Common myeloid progenitor, CD34-positive (primary cell): ENCODE results near the gene RFX7.
A peak's percentile ranks its signal among the peaks of the same experiment; 100 is the strongest.

Experiments
- CTCF ChIA-PET: fragments of 350-600 bp; sonication (Branson Sonifier 250); formaldehyde crosslinking; loops from one replicate; lab custom pipeline; 2021; ENCODE audit warnings: antibody characterized with exemption; lab: Charles Lee
- POLR2A ChIA-PET: fragments of 350-600 bp; sonication (Branson Sonifier 250); formaldehyde crosslinking; loops from one replicate; lab custom pipeline; 2021; ENCODE audit warnings: antibody characterized with exemption; lab: Charles Lee
- DNase-seq, 3 donors: peaks; one replicate each; pipeline versions ENCODE4 v3.0.0 to v3.0.0-alpha.2; 2013
- H3K27ac ChIP-seq, 2 experiments: 1 replicate in 1 of 2; 2 replicates in 1 of 2; pipeline ENCODE4 v1.7.0; 2013; ENCODE audit warnings: inconsistent platforms in 2 of 2, low read length in 2 of 2, mild to moderate bottlenecking in 2 of 2, low read depth in 1 of 2, moderate library complexity in 1 of 2; ENCODE audit not compliant: severe bottlenecking in 2 of 2, insufficient read depth in 1 of 2, poor library complexity in 1 of 2
- H3K27me3 ChIP-seq, 5 experiments: replicated peaks in 2 of 5; 1 replicate in 3 of 5; 2 replicates in 2 of 5; pipeline versions ENCODE4 v1.6.1 to v1.7.0; 2013; ENCODE audit warnings: low read length in 4 of 5, mild to moderate bottlenecking in 2 of 5, moderate library complexity in 2 of 5, inconsistent platforms in 1 of 5; ENCODE audit not compliant: insufficient read depth in 5 of 5, control insufficient read depth in 4 of 5
- H3K36me3 ChIP-seq, 4 experiments: 1 replicate in 2 of 4; 2 replicates in 2 of 4; pipeline versions ENCODE4 v1.6.1 to v1.7.0; 2013; ENCODE audit warnings: low read length in 3 of 4, control low read depth in 1 of 4, mild to moderate bottlenecking in 1 of 4; ENCODE audit not compliant: control insufficient read depth in 4 of 4, insufficient read depth in 4 of 4
- H3K4me1 ChIP-seq, 4 experiments: 1 replicate in 3 of 4; 2 replicates in 1 of 4; pipeline versions ENCODE4 v1.6.1 to v1.7.1; 2013; ENCODE audit warnings: low read length in 3 of 4, mild to moderate bottlenecking in 3 of 4, control low read depth in 1 of 4, inconsistent platforms in 1 of 4, moderate library complexity in 1 of 4; ENCODE audit not compliant: control insufficient read depth in 4 of 4, insufficient read depth in 4 of 4; ENCODE audit errors: control extremely low read depth in 1 of 4
- H3K4me3 ChIP-seq, 7 experiments: 1 replicate in 4 of 7; 2 replicates in 3 of 7; pipeline versions ENCODE4 v1.5.1 to v1.7.0; 2013; ENCODE audit warnings: mild to moderate bottlenecking in 7 of 7, low read length in 6 of 7, moderate library complexity in 6 of 7, inconsistent platforms in 2 of 7, low read depth in 2 of 7, control low read depth in 1 of 7; ENCODE audit not compliant: insufficient read depth in 4 of 7, control insufficient read depth in 1 of 7; ENCODE audit errors: extremely low read depth in 1 of 7
- H3K9me3 ChIP-seq, 5 experiments: 1 replicate in 4 of 5; 2 replicates in 1 of 5; pipeline versions ENCODE4 v1.6.1 to v1.7.1; 2013; ENCODE audit warnings: low read length in 4 of 5, mild to moderate bottlenecking in 2 of 5, inconsistent platforms in 1 of 5, low read depth in 1 of 5, moderate library complexity in 1 of 5; ENCODE audit not compliant: control insufficient read depth in 4 of 5, insufficient read depth in 2 of 5; ENCODE audit errors: control extremely low read depth in 1 of 5
- WGBS: methylation state at CpG from one replicate; pipeline ENCODE4 v1.1.5; 2013; ENCODE audit not compliant: insufficient coverage; 5-methylcytosine and 5-hydroxymethylcytosine counted together

RFX7 gene

GRCh38 chr15:56250626-56251025 lies 6.9 kb upstream of the RFX7 start:
- no CpG with 5 or more reads among the region's 1 CpG for WGBS
- POLR2A ChIA-PET: no interaction called here
- H3K27me3 ChIP-seq: peaks cover 0 to 4% (median 0%) of the 10 kb centered on the region in 5 experiments
- CTCF ChIA-PET: interaction anchor here (1.3 to 4.3 kb wide), 3 partner anchors 18 to 179 kb away, joined by 3 to 31 read pairs (median 15); no protein-coding TSS in a partner anchor
- no peaks in the 10 kb centered on the region for H3K36me3 ChIP-seq
- peaks cover 10 to 32% (median 12%) of the 10 kb centered on the region in 4 experiments for H3K4me1 ChIP-seq
- no peak overlapping the region for H3K4me3 ChIP-seq
- no peak overlapping the region for H3K27ac ChIP-seq
- no peak for DNase-seq
- no peaks in the 10 kb centered on the region for H3K9me3 ChIP-seq

GRCh38 chr15:56249092-56249491 lies 5.4 kb upstream of the RFX7 start:
- H3K27me3 ChIP-seq: peaks cover 0 to 4% (median 0%) of the 10 kb centered on the region in 5 experiments
- CTCF ChIA-PET: interaction anchor here (0.6 to 4.3 kb wide), 6 partner anchors 36 to 556 kb away, joined by 3 to 31 read pairs (median 5); no protein-coding TSS in a partner anchor
- peaks cover 17 to 46% (median 24%) of the 10 kb centered on the region in 4 experiments for H3K4me1 ChIP-seq
- POLR2A ChIA-PET: no interaction called here
- no peak overlapping the region for H3K27ac ChIP-seq
- no peaks in the 10 kb centered on the region for H3K9me3 ChIP-seq
- no peaks in the 10 kb centered on the region for H3K36me3 ChIP-seq
- H3K4me3 ChIP-seq: no peak overlapping the region
- peak; percentile 54 to 64 (median 62) for DNase-seq

DNA sequence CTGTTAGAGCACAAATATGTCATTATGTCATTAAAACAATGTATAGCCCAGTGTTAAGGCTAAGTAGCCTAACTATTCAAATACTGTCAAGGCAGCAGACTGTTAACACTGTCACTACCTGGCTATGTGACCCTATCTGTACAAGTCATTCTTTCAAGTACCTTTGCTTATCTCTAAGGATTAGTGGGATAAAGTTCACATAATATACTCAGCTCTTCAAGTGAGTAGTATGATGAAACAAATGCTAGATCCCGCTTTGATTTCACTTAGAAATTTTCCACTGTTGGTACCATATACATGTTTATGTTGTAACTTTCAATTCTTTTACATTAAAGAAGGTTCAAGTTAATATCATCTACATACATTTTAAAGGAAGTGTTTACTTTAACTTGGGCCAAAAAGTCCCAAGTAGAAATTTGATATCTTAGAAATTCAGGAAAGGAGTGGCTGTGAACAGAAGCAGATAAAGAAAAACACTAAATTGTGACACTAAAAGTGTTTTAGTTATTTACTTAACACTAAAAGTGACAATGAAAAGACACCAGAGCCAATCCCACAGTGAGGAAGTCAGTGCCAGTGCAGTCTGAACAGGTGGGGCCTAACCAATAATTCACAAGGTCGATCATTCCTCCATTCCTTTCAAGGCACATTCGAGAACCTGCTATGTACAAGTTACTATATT lies 4.8 kb upstream of the RFX7 start:
- H3K4me1 ChIP-seq: peaks cover 17 to 48% (median 24%) of the 10 kb centered on the region in 4 experiments
- CTCF ChIA-PET: interaction anchor here (0.6 to 4.3 kb wide), 9 partner anchors 11 to 555 kb away, joined by 3 to 31 read pairs (median 3); no protein-coding TSS in a partner anchor
- POLR2A ChIA-PET: no interaction called here
- H3K27ac ChIP-seq: peak overlapping the region in 1 of 2 experiments; percentile 8
- H3K9me3 ChIP-seq: no peaks in the 10 kb centered on the region
- H3K4me3 ChIP-seq: no peak overlapping the region
- WGBS: no CpG with 5 or more reads among the region's 3 CpGs
- peaks cover 0 to 2% (median 0%) of the 10 kb centered on the region in 5 experiments for H3K27me3 ChIP-seq
- no peaks in the 10 kb centered on the region for H3K36me3 ChIP-seq
- no peak for DNase-seq

GRCh38 chr15:56247266-56247665 lies 3.6 kb upstream of the RFX7 start:
- 100% methylated on average over 2 of the region's 2 CpGs for WGBS
- Histone ChIP-seq H3K36me3 (no peaks in the 10 kb centered on the region), H3K27me3 (no peaks in the 10 kb centered on the region), H3K4me3 (no peak overlapping the region), H3K9me3 (no peaks in the 10 kb centered on the region), H3K27ac (no peak overlapping the region), H3K4me1 (peaks cover 21 to 43% (median 26%) of the 10 kb centered on the region in 4 experiments)
- no peak for DNase-seq
- ChIA-PET CTCF (interaction anchor here (0.9 kb wide), 2 partner anchors 13 to 181 kb away, joined by 3 to 4 read pairs; no protein-coding TSS in a partner anchor), POLR2A (no interaction called here)

- POLR2A ChIA-PET: no interaction called here
- H3K36me3 ChIP-seq: no peaks in the 10 kb centered on the region
- peak; percentile 91 to 93 (median 92) for DNase-seq
- no peaks in the 10 kb centered on the region for H3K27me3 ChIP-seq
- peak overlapping the region in 1 of 2 experiments; percentile 80 for H3K27ac ChIP-seq
- H3K9me3 ChIP-seq: no peaks in the 10 kb centered on the region
- WGBS: 0% methylated on average over 15 of the region's 15 CpGs
- peaks cover 22 to 42% (median 34%) of the 10 kb centered on the region in 4 experiments for H3K4me1 ChIP-seq
- CTCF ChIA-PET: interaction anchor here (0.6 to 2.4 kb wide), 15 partner anchors 9 to 252 kb away, joined by 3 to 28 read pairs (median 4); partner anchors contain the start of gene NEDD4
- H3K4me3 ChIP-seq: peak overlapping the region in 6 of 7 experiments; percentile 25 to 88 (median 66)
These were observed 2.5 kb upstream of the RFX7 start for GRCh38 chr15:56245871-56246814.

- Histone ChIP-seq H3K4me1 (peaks cover 22 to 45% (median 36%) of the 10 kb centered on the region in 4 experiments), H3K4me3 (peak overlapping the region in 6 of 7 experiments; percentile 75 to 95 (median 87)), H3K27me3 (no peaks in the 10 kb centered on the region), H3K27ac (peak overlapping the region; percentile 20 to 80), H3K36me3 (no peaks in the 10 kb centered on the region), H3K9me3 (no peaks in the 10 kb centered on the region)
- DNase-seq: no peak
- POLR2A ChIA-PET: no interaction called here
- 44% methylated on average over 2 of the region's 10 CpGs for WGBS
- CTCF ChIA-PET: interaction anchor here (0.6 to 2.4 kb wide), 18 partner anchors 11 to 251 kb away, joined by 3 to 28 read pairs (median 4); partner anchors contain the start of gene NEDD4
These were observed 1.3 kb upstream of the RFX7 start for GRCh38 chr15:56244811-56245576.
